H9 (cell line): Measurements from ENCODE around the gene TRO. TPM values are rescaled to one million over a fixed set of nuclear protein-coding genes. Genes with fewer than 3 reads are reported as not detected.

ENCODE experiments used
- DNase-seq: peaks from one replicate; pipeline ENCODE4 v3.0.0-alpha.2; 2017
- H2AFZ ChIP-seq: one replicate; pipeline ENCODE4 v1.6.1; 2013; ENCODE audit warnings: mild to moderate bottlenecking, low read length, control low read depth, moderate library complexity
- H2AK5ac ChIP-seq: 2 replicates; pipeline ENCODE4 v1.6.1; 2013; ENCODE audit warnings: low read length, control low read depth, mixed read lengths; ENCODE audit not compliant: insufficient read length
- H2BK120ac ChIP-seq: one replicate; pipeline ENCODE4 v1.6.1; 2013; ENCODE audit warnings: low read depth, mild to moderate bottlenecking, low read length, control low read depth, inconsistent platforms; ENCODE audit not compliant: poor library complexity, severe bottlenecking
- H2BK12ac ChIP-seq: 2 replicates; pipeline ENCODE4 v1.6.1; 2013; ENCODE audit warnings: low read length, control low read depth, mixed read lengths, low read depth; ENCODE audit not compliant: insufficient read length
- H2BK15ac ChIP-seq: 2 replicates; pipeline ENCODE4 v1.6.1; 2013; ENCODE audit warnings: low read depth, low read length, control low read depth
- H2BK20ac ChIP-seq: one replicate; pipeline ENCODE4 v1.6.1; 2013; ENCODE audit warnings: low read depth, mild to moderate bottlenecking, low read length, control low read depth, inconsistent platforms; ENCODE audit not compliant: poor library complexity, severe bottlenecking
- H2BK5ac ChIP-seq: 2 replicates; pipeline ENCODE4 v1.6.1; 2013; ENCODE audit warnings: low read length, control low read depth, mixed read lengths; ENCODE audit not compliant: insufficient read length
- H3K14ac ChIP-seq: 2 replicates; pipeline ENCODE4 v1.6.1; 2013; ENCODE audit warnings: low read length, control low read depth; ENCODE audit not compliant: insufficient read depth
- H3K18ac ChIP-seq: 2 replicates; pipeline ENCODE4 v1.6.1; 2013; ENCODE audit warnings: low read depth, mild to moderate bottlenecking, mixed read lengths, low read length, control low read depth; ENCODE audit not compliant: insufficient read length
- H3K23ac ChIP-seq: 2 replicates; pipeline ENCODE4 v1.6.1; 2013; ENCODE audit warnings: low read length, control low read depth, mixed read lengths, low read depth; ENCODE audit not compliant: insufficient read length
- H3K23me2 ChIP-seq: 2 replicates; pipeline ENCODE4 v1.6.1; 2013; ENCODE audit warnings: low read depth, mild to moderate bottlenecking, mixed read lengths, low read length, control low read depth; ENCODE audit not compliant: insufficient read length, poor library complexity, severe bottlenecking
- H3K27ac ChIP-seq: 2 replicates; pipeline ENCODE4 v1.5.1; 2013; ENCODE audit warnings: low read length, control low read depth, mixed read lengths, low read depth; ENCODE audit not compliant: insufficient read length
- H3K27me3 ChIP-seq: 2 replicates; pipeline ENCODE4 v1.6.1; 2013; ENCODE audit warnings: low read length, control low read depth, inconsistent platforms; ENCODE audit not compliant: insufficient read depth
- H3K4ac ChIP-seq: 2 replicates; pipeline ENCODE4 v1.6.1; 2013; ENCODE audit warnings: low read depth, mild to moderate bottlenecking, control low read depth, inconsistent platforms, low read length, moderate library complexity
- H3K4me1 ChIP-seq: 2 replicates; pipeline ENCODE4 v1.6.1; 2013; ENCODE audit warnings: low read length, control low read depth, inconsistent platforms; ENCODE audit not compliant: insufficient read depth
- H3K4me2 ChIP-seq: 2 replicates; pipeline ENCODE4 v1.6.1; 2013; ENCODE audit warnings: low read length, control low read depth, mixed read lengths; ENCODE audit not compliant: insufficient read length, insufficient read depth
- H3K56ac ChIP-seq: 2 replicates; pipeline ENCODE4 v1.6.1; 2013; ENCODE audit warnings: low read depth, mild to moderate bottlenecking, mixed read lengths, low read length, control low read depth; ENCODE audit not compliant: insufficient read length
- H3K79me1 ChIP-seq: 2 replicates; pipeline ENCODE4 v1.6.1; 2013; ENCODE audit warnings: low read depth, mild to moderate bottlenecking, moderate library complexity, low read length, control low read depth, inconsistent platforms; ENCODE audit not compliant: insufficient read depth, poor library complexity, severe bottlenecking
- H3K79me2 ChIP-seq: 2 replicates; pipeline ENCODE4 v1.6.1; 2013; ENCODE audit warnings: low read length, control low read depth, inconsistent platforms; ENCODE audit not compliant: insufficient read depth
- H3K9ac ChIP-seq: 2 replicates; pipeline ENCODE4 v1.6.1; 2013; ENCODE audit warnings: low read length, control low read depth, mixed read lengths; ENCODE audit not compliant: insufficient read length; ENCODE audit errors: extremely low read depth
- H3K9me3 ChIP-seq: one replicate; pipeline ENCODE4 v1.6.1; 2013; ENCODE audit warnings: low read depth, low read length, inconsistent platforms; ENCODE audit not compliant: control insufficient read depth
- H3T11ph ChIP-seq: one replicate; pipeline ENCODE4 v1.6.1; 2013; ENCODE audit warnings: mild to moderate bottlenecking, low read length, control low read depth, inconsistent platforms
- H4K20me1 ChIP-seq: one replicate; pipeline ENCODE4 v1.6.1; 2013; ENCODE audit not compliant: control insufficient read depth, insufficient read length, insufficient read depth
- H4K5ac ChIP-seq: 2 replicates; pipeline ENCODE4 v1.6.1; 2013; ENCODE audit warnings: low read depth, mild to moderate bottlenecking, mixed read lengths, low read length, control low read depth; ENCODE audit not compliant: insufficient read length
- H4K8ac ChIP-seq: replicated peaks from 2 replicates; pipeline ENCODE4 v1.6.1; 2013; ENCODE audit warnings: low read length, control low read depth, mixed read lengths, low read depth; ENCODE audit not compliant: insufficient read length
- H4K91ac ChIP-seq: 2 replicates; pipeline ENCODE4 v1.6.1; 2013; ENCODE audit warnings: low read depth, mild to moderate bottlenecking, moderate library complexity, mixed read lengths, low read length, control low read depth; ENCODE audit not compliant: insufficient read length
- H3K27ac Mint-ChIP-seq, 3 experiments: 2 replicates in 2 of 3; 3 replicates in 1 of 3; pipeline ENCODE4 v1.8.0; 2020 to 2021; ENCODE audit warnings: mixed read lengths in 3 of 3, mild to moderate bottlenecking in 1 of 3, moderate library complexity in 1 of 3
- H3K27me3 Mint-ChIP-seq: 2 replicates; pipeline ENCODE4 v1.8.0; 2021; ENCODE audit warnings: low read depth, mild to moderate bottlenecking, moderate library complexity, mixed read lengths
- H3K36me3 Mint-ChIP-seq, 3 experiments: 2 replicates in 2 of 3; 3 replicates in 1 of 3; pipeline ENCODE4 v1.8.0; 2020 to 2021; ENCODE audit warnings: low read depth in 3 of 3, mixed read lengths in 3 of 3; ENCODE audit not compliant: insufficient read depth in 1 of 3
- H3K4me1 Mint-ChIP-seq, 2 experiments: 2 replicates each; pipeline ENCODE4 v1.8.0; 2020; ENCODE audit warnings: mixed read lengths in 2 of 2
- H3K4me3 Mint-ChIP-seq, 2 experiments: 2 replicates in 1 of 2; 3 replicates in 1 of 2; pipeline ENCODE4 v1.8.0; 2020 to 2021; ENCODE audit warnings: mild to moderate bottlenecking in 2 of 2, mixed read lengths in 2 of 2, moderate library complexity in 1 of 2
- H3K9me3 Mint-ChIP-seq, 2 experiments: 2 replicates in 1 of 2; 3 replicates in 1 of 2; pipeline ENCODE4 v1.8.0; 2020; ENCODE audit warnings: mild to moderate bottlenecking in 2 of 2, mixed read lengths in 2 of 2, moderate library complexity in 1 of 2
- CTCF ChIP-seq: fragments of 200-600 bp; sonication (generic); conservative IDR thresholded peaks from 3 replicates; pipeline ENCODE4 v1.8.0; 2021; ENCODE audit warnings: antibody characterized with exemption, mild to moderate bottlenecking
- WGBS: extraction: QIAGEN DNeasy Blood & Tissue Kit; methylation state at CpG from one replicate; pipeline ENCODE4 v1.1.7; 2013; ENCODE audit warnings: missing lambda C conversion rate, low lambda C conversion rate, mixed read lengths; ENCODE audit not compliant: insufficient read length; ENCODE audit errors: extremely low coverage; 5-methylcytosine and 5-hydroxymethylcytosine counted together
- total RNA-seq: library from RNA; stranded (reverse); gene quantifications from 2 replicates; pipeline ENCODE4 v1.2.1, GENCODE V29; 2021

TRO gene
- total RNA-seq, 1 experiment from 2014 or later = 51.0 TPM

- Mint-ChIP-seq H3K4me3 (no peak overlapping the region), H3K4me1 (no peaks in the 10 kb centered on the region), H3K27me3 (0 out of 2 replicates have a peak, but pooled peaks cover 3% of the 10 kb centered on the region), H3K9me3 (peaks cover 62 to 69% of the 10 kb centered on the region in 2 experiments), H3K27ac (no peak overlapping the region), H3K36me3 (peaks cover 37 to 62% (median 47%) of the 10 kb centered on the region in 3 experiments)
- Histone ChIP-seq H2BK120ac (no peak overlapping the region), H3K9me3 (peaks cover 67% of the 10 kb centered on the region), H3K18ac (no peak overlapping the region), H3K27me3 (no peaks in the 10 kb centered on the region), H3K79me1 (no peaks in the 10 kb centered on the region), H4K20me1 (no peaks in the 10 kb centered on the region), H2BK5ac (no peak overlapping the region), H2BK12ac (no peak overlapping the region), H2BK20ac (no peak overlapping the region), H4K5ac (no peak overlapping the region), H3K14ac (no peak overlapping the region), H2AK5ac (no peak overlapping the region), H3K9ac (no peak overlapping the region), H3K56ac (no peak overlapping the region), H3K23ac (no peak overlapping the region), H3K4me1 (no peaks in the 10 kb centered on the region), H4K91ac (no peak overlapping the region), H3K79me2 (no peaks in the 10 kb centered on the region), H4K8ac (no peak overlapping the region), H2BK15ac (no peak overlapping the region), H3K4ac (no peak overlapping the region), H3K4me2 (no peak overlapping the region), H3T11ph (no peak overlapping the region), H2AFZ (no peak overlapping the region), H3K23me2 (no peaks in the 10 kb centered on the region), H3K27ac (no peak overlapping the region)
- no peak for TF ChIP-seq CTCF
- DNase-seq = no peak
- WGBS = no CpG with 5 or more reads among the region's 3 CpGs
Measured at GRCh38 chrX:54928876-54929275, 8.3 kb downstream of the TRO start.
